ENCODE measurements around the gene PEX11A.

- TF ChIP-seq, protein P1, sequence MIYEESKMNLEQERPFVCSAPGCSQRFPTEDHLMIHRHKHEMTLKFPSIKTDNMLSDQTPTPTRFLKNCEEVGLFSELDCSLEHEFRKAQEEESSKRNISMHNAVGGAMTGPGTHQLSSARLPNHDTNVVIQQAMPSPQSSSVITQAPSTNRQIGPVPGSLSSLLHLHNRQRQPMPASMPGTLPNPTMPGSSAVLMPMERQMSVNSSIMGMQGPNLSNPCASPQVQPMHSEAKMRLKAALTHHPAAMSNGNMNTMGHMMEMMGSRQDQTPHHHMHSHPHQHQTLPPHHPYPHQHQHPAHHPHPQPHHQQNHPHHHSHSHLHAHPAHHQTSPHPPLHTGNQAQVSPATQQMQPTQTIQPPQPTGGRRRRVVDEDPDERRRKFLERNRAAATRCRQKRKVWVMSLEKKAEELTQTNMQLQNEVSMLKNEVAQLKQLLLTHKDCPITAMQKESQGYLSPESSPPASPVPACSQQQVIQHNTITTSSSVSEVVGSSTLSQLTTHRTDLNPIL (CRISPR knock-in tag; IDR thresholded peaks at IDR 0.05; ENCODE audit: low read depth), result no peak
- TF ChIP-seq ISL1 (CRISPR knock-in tag; IDR thresholded peaks at IDR 0.05), result no peak
These were observed 14.9 kb downstream of the PEX11A start for GRCh38 chr15:89675606-89676005.

Data from SK-N-SH treated with all-trans-retinoic acid at 6 μM for 48 hours (cell line).